GM18517 (cell line): ENCODE measurements around the gene DDX49.

Source experiments
- ATAC-seq: cut with Tn5 transposase; IDR thresholded peaks from one replicate; pipeline ENCODE4 v1.9.1; 2021; ENCODE audit warnings: mild to moderate bottlenecking, moderate library complexity; ENCODE audit not compliant: unreplicated experiment

The DDX49 gene, protein sequence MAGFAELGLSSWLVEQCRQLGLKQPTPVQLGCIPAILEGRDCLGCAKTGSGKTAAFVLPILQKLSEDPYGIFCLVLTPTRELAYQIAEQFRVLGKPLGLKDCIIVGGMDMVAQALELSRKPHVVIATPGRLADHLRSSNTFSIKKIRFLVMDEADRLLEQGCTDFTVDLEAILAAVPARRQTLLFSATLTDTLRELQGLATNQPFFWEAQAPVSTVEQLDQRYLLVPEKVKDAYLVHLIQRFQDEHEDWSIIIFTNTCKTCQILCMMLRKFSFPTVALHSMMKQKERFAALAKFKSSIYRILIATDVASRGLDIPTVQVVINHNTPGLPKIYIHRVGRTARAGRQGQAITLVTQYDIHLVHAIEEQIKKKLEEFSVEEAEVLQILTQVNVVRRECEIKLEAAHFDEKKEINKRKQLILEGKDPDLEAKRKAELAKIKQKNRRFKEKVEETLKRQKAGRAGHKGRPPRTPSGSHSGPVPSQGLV

DNA sequence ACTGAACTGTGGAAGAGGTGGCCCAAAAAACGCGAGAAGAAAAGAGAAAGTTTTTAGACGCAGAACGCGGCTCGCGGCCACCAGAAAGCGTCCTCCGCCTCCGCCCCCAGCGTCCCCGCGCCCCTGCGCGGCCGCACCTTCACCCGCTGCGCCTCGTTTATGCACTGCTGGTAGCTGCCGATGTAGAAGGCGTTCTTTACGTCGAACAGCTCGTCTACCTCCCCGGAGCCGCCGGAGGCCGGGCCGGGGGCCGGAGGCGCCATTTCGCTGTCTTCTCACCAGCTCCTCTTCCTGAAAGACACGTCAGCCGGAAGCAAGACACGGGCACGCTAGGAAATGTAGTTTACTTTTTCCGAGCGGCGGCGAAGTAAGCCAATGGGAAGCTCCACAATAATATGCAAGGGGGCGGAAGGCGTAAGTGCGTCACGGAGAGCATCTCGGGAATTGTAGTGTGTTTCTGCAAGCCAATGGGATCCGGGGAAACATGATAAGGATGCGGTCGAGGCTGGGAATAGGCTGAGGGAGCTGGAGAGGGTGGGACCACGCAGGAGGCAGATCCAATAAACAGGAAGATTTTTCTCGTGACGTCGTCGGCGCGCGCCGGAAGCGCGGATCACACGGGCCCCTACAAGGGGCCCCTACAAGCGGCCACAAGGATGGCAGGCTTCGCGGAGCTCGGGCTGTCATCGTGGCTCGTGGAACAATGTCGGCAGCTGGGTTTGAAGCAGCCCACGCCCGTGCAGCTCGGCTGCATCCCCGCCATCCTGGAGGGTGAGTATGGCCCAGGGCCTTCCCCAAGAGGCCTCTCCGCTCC, at the start of gene DDX49, which contains the start of gene COPE:
DDX49 (plus strand) TSS at position 630 of the 814 bp plus-strand sequence; CDS start at position 657, 27 bp downstream.
COPE (minus strand) TSS at position 302 of the 814 bp plus-strand sequence; CDS start at position 263, 39 bp downstream.
- ATAC-seq = peak; percentile 96

DNA sequence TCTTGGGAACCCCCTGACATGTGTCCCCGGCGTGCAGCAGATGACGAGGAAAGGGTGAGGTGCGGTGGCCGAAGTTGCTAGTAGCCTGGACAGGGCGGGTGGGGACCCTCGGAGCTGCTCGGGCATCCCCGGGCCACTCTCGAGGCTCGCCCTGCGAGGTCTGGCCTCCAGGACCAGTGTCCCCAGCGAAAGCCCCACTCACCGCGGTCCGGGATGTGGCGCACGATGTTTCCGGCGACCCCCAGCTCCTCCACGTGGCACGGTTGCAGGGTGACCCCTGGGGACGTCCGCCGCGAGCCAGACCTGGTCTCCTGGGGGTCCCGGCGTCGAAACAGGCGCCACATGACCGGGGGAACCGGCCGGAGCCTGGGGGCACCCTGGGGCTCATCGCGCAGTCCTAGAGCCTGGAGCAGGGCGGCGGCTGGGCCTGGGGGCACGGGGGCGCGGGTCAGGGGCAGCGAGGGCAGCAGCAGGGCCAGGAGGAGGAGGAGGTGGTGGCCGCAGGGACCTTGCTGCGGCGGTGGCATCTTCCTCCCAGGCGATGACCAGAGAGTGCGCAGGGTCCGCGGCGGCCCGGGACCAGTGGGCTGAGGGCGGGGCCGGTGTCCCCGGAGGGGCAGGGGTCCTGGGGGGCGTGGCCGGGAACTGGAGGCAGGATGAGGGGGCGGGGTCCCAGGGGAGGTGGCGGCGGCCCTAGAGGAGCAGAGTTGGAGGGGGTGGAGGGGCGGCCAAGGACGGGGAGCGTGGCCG, 49.6 kb upstream of the DDX49 start:
- ATAC-seq = no peak

DNA sequence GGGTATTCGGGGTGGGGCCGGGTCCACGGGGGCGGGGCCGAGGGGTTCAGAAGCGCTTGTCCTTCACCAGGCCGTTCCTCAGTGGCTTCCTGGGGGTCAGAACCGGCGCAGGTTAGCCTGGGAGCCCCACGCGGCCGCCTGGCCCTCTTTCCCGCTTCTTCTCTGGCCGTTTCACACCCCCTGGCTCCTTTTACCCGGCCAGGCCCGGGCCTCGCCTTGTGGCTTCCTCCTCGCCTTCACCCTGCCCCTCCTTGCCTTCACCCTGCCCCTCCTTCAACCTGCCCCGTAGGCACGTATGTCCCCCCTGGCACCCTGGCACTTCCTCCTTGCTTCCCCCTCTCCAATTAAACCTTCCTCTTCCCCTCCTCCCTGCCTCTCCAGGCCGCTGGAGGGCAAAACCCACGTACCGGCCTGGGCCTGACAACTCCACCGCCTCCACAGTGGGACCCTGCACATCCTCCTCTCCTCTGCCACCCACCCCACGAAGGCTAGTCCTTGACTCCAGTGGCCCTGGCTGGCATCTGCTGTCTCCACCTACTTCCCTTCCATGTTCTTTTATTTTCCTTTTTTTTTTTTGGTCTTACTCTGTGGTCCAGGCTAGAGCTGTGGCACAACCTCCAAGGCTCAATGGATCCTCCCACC, 48.9 kb upstream of the DDX49 start:
- ATAC-seq = no peak

DNA sequence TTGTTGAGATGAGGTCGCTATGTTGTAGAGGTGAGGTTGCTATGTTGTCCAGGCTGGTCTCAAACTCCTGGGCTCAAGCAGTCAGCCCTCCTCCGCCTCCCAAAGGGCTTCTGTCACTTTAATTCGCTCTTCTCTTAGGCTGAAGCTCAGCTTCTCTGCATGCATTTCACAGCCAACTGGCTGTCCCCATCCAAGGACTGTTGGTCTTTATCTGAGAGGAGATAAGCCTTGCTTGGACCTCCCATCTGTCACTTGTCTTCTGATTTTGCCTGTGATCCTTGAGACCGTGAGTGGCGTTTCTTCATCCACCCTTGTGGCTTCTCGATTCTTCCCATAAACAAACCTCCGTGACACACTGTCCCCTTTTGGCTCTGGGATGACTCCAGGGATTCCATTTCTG, 48.0 kb upstream of the DDX49 start:
- no peak for ATAC-seq

DNA sequence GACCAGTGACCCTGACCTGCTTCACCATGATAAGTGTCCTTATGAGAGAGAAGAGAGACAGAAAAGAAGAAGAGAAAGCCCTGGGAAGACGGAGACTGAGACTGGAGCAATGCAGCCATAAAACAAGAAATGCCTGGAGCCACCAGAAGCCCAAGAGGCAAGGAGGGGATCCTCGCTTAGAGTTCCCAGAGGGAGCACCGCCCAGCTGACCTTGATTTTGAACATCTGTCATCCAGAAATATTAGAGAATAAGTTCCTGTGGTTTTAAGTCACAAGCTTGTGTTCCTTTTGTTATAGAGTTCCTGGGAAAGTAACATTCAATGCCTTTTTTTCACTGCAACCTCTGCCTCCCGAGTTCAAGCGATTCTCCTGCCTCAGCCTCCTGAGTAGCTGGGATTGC, 43.8 kb upstream of the DDX49 start:
- no peak for ATAC-seq

DNA sequence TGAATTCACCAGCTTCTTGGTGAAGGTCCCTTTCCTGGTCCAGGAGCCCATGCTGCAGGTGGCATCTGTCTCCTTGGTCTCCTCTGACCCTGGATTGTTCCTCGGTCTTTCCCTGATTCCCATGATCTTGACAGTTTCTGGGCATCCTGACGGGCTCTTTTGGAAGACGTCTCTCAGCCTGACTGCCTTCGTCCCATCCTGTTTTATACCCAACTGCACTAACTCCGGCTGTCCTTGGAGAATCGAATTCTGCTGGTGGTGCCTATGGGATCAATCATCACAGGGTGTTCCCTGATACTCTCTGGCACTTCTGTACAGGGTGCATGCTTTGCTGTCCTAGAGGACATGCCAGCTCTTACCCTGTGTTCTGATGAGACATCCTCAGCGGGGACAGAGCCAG, 42.6 kb upstream of the DDX49 start:
- no peak for ATAC-seq

DNA sequence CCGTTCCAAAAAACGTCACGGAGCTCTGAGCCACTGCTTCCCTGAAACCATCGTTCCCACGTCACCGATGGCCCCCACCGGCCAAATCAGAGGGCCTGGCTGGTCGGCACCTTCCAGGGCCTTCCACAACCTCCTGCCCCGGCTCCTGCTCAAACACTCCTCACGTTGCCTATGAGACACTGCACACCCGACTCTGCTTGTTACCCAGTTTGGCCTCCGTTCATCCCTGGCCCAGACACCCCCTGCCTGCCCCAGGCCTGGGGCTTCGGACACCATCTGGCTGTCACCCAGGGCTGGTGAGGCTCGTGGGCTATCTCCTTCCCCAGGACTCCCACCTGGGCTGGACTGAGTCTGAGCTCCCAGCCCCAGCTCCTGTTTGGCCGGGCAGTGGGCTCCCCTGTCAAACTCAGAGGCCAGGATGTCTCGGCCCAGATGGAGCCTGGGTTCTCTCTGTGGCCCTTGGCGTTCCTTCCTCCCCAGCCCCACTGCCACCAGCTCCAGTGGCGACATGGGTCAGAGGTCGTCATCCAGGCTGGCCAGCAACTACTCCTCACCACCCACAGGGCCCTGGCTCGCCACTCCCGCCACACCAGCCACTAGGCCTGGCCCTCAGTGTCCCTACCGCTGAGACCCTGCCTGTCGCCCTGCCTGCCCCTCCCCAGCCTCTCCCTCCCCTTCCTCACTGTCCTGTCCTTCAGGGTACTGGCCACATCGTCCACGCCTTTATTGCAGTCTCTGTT, 41.3 kb upstream of the DDX49 start:
- ATAC-seq = no peak

DNA sequence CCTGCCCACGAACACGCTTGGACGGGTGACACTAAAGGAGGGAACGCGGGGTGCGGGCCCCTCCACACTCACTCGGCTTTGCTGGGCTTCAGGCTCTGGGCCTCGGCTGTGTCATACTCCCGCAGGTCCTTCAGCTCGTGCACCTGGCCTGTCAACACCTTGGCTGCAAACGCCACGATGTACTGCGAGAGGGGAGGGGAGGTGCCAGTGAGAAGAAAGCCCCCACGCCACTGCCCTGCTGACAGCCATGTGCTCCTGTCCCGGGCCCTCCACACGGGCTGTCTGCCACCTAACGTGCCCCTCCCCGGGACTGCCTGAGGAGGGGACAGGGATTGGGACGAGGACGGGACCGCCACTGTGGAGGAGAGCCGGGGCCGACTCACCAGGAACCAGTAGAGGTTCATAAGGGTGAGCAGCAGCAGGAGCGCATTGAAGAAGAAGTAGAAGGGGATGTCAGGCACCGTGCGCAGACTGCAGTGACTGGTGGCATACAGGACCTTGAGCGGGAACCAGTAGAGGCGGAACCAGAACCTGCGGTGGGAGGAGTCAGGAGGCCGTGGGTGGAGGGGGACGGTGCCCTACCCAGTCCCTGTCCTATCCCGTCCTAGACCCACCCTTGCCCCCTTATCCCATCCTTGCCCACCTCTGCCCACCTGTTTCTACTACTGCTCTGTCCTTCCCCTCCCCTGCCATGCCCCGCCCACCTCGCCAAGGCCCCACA, 40.5 kb upstream of the DDX49 start:
- ATAC-seq = no peak

DNA sequence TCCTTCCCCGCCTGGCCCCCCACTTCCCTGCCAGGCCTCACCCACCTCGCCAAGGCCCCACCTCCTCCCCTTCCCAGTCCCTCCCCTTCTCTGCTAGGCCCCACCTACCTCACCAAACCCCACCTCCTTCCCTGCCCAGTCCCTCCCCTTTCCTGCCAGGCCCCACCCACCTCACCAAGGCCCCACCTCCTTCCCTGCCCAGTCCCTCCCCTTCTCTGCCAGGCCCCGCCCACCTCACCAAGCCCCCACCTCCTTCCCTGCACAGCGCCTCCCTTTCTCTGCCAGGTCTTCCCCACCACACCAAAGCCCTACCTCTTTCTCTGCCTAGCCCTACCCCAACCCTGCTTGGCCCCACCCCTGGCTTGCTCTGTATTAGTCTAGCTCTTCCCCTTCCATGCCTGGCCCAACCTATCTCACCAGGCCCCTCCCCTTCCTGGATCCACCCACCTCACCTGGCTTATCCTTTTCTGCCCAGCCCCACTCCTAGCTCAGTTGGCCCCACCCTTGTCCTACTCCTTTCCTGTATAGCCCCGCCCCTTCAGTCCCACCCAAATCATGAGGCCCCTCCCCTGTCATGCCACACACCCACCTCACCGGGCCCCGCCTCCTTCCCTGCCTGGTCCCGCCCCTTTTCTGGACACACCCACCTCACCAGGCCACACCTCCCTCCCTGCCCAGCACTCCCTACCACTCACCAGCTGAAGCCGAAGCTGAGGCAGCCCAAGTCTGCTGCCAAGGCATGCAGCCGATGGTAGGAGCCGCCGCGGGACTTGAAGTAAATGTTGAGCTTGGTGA, 39.7 kb upstream of the DDX49 start:
- ATAC-seq = no peak

DNA sequence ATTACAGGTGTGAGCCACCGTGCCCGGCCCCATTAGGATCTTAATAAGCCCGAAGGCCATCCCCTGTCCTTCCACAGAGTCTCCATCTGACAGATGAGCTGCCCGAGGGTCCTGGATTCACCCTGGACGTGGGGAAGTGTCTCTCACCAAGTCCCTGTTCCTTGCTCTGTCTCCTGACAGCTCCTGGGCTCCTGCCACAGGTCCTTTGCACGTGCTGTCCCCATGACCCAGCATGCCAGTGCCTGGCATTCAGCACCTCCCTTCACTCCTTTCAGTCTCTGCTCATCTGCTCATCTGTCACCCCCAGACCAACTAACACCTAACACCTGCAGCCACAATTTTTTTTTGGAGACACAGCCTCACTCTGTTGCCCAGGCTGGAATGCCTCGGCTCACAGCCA, 38.0 kb upstream of the DDX49 start:
- ATAC-seq = no peak

DNA sequence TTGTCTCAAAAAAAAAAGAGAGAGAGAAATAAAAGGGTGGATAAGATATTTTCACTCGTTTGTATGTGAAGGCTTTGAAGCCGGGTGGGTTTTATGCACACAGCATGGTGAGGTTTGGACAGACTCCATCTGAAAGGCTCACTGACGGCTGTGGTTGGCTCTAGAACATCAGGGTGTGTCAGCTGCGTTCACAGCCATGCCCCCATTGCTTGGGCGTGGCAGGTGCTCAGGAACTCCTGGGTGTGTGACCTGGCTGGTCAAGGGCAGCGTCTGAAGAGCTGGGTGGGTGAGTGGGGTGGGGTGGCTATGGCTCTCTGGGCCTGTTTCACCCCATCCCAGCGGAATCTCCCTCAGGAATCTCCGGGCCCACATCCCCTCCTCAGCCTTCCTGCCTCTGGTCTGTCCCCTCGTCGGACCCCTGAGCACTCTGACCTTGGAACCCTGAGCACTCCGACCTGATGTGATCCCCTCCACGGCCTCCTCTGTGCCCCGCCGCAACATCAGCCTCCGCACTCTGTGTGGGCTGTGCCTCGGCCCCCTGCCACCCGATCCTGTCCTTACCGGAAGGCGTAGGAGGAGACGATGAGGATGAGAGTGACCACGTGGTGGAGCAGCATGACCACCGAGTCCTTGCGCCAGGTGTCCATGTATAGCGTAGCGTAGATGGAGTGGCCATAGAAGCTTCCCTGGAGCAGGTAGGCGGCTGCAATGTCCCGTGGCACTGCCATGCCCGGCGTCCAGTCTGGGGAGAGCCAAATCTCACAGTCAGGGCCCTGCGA, 35.8 kb upstream of the DDX49 start:
- ATAC-seq = no peak

DNA sequence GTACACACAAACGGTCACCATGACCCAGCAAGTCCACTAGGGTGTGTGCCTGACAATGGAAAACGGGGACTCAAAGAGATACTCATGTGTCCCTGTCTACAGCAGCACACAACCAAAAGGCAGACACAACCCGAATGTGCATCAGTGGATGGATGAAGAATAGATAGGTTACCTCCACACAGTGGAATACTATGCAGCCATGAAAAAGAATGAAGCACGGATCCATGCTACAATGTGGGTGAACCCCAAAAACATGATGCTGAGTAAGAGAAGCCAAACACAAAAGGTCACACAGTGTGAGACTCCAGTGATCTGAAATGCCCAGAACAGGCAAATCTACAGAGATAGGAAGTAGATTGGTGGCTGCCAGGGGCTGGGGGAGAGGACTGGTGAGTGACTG, 32.5 kb upstream of the DDX49 start:
- ATAC-seq = no peak

DNA sequence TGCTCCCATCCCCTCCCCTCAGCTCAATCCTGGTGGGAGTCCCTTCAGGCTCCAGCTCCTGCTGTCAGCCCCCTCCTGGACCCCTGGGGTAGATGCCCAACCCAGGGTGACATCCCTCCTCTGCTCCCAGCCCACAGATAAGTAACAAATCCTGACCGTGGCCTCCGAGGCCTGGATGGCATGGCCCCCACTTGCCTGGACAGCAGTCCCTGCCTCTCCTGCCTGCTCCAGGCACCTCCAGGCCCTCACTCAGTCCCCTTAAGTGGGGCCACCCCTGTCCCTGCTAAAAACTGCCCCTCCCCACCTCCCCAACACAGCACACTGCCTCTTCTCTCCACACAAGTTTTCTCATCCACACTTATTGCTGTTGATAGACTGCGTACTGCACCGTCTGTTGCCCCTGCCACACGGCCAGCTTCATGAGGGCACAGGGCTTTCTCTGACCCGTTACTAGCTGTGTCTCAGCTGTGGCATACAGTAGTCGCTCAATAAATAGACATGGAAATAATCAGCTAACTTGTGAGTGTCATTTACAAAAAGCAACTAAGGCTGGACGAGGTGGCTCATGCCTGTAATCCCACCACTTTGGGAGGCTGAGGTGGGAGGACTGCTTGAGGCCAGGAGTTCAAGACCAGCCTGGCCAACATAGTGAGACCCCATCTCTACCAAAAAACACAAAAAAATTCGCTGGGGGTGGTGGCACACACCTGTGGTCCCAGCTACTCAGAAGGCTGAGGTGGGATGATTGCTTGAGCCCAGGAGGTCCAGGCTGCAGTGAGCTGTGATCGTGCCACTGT, 29.4 kb upstream of the DDX49 start:
- no peak for ATAC-seq

DNA sequence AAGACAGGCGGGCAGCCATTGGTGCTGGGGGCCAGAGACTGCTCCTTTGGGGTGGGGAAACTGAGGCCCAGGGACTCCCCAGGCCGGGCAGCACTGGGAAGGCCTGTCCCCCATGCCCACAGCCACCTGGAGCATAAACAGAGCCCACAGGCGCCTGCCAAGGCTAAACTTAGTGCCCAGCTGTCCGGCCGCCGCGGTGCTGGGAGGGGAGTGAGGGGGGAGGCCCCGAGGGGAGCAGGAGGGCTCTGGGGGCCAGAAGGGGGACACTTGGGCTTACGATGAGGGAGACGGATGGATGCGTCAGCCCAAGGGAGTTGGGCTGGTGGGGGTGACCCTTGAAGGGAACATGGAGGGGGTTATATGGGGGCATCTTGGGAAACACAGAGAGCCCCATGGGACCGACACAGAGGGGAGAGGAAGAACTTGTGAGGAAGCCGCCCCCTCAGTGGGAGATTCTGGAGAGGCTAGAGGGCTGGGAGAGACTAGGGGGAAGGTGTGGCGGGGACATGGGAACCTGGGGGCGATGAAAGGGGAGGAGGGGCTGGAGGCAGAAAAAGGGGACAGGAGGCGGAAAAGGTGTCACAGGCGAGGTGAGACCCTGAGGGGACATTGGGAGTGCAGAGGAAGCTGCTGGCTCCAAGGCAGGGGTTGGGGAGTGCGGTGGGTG, 25.8 kb upstream of the DDX49 start:
- ATAC-seq = no peak

DNA sequence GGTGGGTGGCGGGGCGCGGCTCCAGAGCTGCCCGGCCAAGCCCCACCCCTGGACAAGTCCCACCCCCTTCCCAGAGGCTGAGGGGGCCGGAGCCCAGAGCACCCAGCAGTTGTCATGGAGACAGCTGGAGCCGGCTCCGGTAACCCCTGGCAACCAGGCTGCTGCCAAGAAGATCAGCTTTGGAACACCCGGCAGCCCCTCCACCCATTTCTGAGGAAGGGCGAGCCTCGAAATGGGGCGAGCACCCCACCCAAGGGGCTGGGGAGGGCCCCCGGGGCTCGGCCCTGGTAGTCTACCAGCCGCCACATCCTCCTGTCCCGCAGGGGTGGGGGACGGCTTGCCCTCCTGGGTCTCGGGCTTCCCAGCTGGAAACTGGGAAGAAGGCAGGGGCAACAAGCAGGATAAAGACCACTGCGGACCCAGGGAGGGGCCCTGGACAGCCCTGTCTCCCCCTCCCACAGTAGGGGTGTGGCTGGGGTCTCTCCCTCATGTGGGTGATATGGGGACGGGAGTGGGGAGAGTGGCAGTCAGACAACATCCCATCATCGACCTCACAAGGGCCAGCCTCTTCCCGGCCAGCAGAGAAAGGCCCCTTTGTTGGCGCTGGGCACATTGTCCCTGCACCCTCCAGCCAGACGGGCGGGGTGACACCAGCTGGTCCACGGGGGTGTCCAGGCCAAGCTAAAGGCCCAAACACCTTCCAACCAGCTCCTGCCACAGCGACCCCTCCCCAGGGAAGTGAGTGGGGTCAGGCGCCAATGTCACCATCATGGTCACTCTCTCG, 25.1 kb upstream of the DDX49 start:
- ATAC-seq = no peak
